Measurements from ENCODE around the gene TMTC1.
A peak's percentile ranks its signal among the peaks of the same experiment; 100 is the strongest.

TMTC1 gene

GRCh38 chr12:29533815-29534489 is 249.8 kb downstream of the TMTC1 start:
- DNase-seq (ENCODE audit: low spot score), result no peak

GRCh38 chr12:29531471-29531870 is 252.3 kb downstream of the TMTC1 start:
- DNase-seq (ENCODE audit: low spot score), result no peak

GRCh38 chr12:29530436-29530835 is 253.3 kb downstream of the TMTC1 start:
- DNase-seq (ENCODE audit: low spot score), result no peak

- no peak for DNase-seq (ENCODE audit: low spot score)
These were observed 255.6 kb downstream of the TMTC1 start for GRCh38 chr12:29528161-29528560.

- DNase-seq (ENCODE audit: low spot score), result no peak
These were observed 261.8 kb downstream of the TMTC1 start for GRCh38 chr12:29521951-29522350.

GRCh38 chr12:29519585-29520182 is 264.1 kb downstream of the TMTC1 start:
- DNase-seq (ENCODE audit: low spot score), result peak; percentile 40

- DNase-seq (ENCODE audit: low spot score), result no peak
These were observed 265.3 kb downstream of the TMTC1 start for GRCh38 chr12:29518407-29518806.

- no peak for DNase-seq (ENCODE audit: low spot score)
These were observed 266.5 kb downstream of the TMTC1 start for GRCh38 chr12:29517264-29517663.

GRCh38 chr12:29516431-29516875 is 267.3 kb downstream of the TMTC1 start:
- DNase-seq (ENCODE audit: low spot score), result peak; percentile 5

- no peak for DNase-seq (ENCODE audit: low spot score)
These were observed 273.1 kb downstream of the TMTC1 start for GRCh38 chr12:29510591-29511185.

GRCh38 chr12:29509503-29509902 is 274.2 kb downstream of the TMTC1 start:
- no peak for DNase-seq (ENCODE audit: low spot score)

- no peak for DNase-seq (ENCODE audit: low spot score)
These were observed 274.8 kb downstream of the TMTC1 start for GRCh38 chr12:29508949-29509348.

GRCh38 chr12:29505122-29505521 is 278.6 kb downstream of the TMTC1 start:
- DNase-seq (ENCODE audit: low spot score), result no peak

- no peak for DNase-seq (ENCODE audit: low spot score)
These were observed 280.5 kb downstream of the TMTC1 start for GRCh38 chr12:29503283-29503682.

- no peak for DNase-seq (ENCODE audit: low spot score)
These were observed 284.5 kb downstream of the TMTC1 start for GRCh38 chr12:29499235-29499634.

- no peak for DNase-seq (ENCODE audit: low spot score)
These were observed 286.2 kb downstream of the TMTC1 start, which contains the start of gene OVCH1 for GRCh38 chr12:29497588-29497987. OVCH1 (minus strand) TSS chr12:29497686; CDS start chr12:29497686, 0 bp downstream.

GRCh38 chr12:29492891-29493290 is 290.9 kb downstream of the TMTC1 start:
- no peak for DNase-seq (ENCODE audit: low spot score)

- no peak for DNase-seq (ENCODE audit: low spot score)
These were observed 296.8 kb downstream of the TMTC1 start for GRCh38 chr12:29486972-29487371.

GRCh38 chr12:29463198-29463597 is 320.5 kb downstream of the TMTC1 start:
- DNase-seq (ENCODE audit: low spot score), result no peak

- DNase-seq (ENCODE audit: low spot score), result no peak
These were observed 323.7 kb downstream of the TMTC1 start for GRCh38 chr12:29460082-29460481.

GRCh38 chr12:29455087-29455486 is 328.7 kb downstream of the TMTC1 start:
- no peak for DNase-seq (ENCODE audit: low spot score)

- DNase-seq (ENCODE audit: low spot score), result no peak
These were observed 331.9 kb downstream of the TMTC1 start for GRCh38 chr12:29451888-29452287.

Data from AG08395 (cell line).